Progenitor cell of endocrine pancreas (in vitro differentiated cells): ENCODE results near the gene CLN5. TPM values are rescaled to one million over a fixed set of nuclear protein-coding genes. Genes with fewer than 3 reads are reported as not detected.

Experiments
- DNase-seq: peaks from one replicate; pipeline ENCODE4 v3.0.0; 2021; ENCODE audit warnings: low spot score; ENCODE audit not compliant: unreplicated experiment
- H3K27ac Mint-ChIP-seq: 2 replicates; pipeline ENCODE4 v1.8.0; 2021; ENCODE audit warnings: mild to moderate bottlenecking, moderate library complexity, mixed read lengths
- H3K27me3 Mint-ChIP-seq: 2 replicates; pipeline ENCODE4 v1.8.0; 2021; ENCODE audit warnings: mixed read lengths
- H3K36me3 Mint-ChIP-seq: 2 replicates; pipeline ENCODE4 v1.8.0; 2022; ENCODE audit warnings: mixed read lengths; ENCODE audit not compliant: insufficient read depth
- H3K4me1 Mint-ChIP-seq: 2 replicates; pipeline ENCODE4 v1.8.0; 2021; ENCODE audit warnings: low read depth, mixed read lengths
- H3K4me3 Mint-ChIP-seq: 2 replicates; pipeline ENCODE4 v1.8.0; 2021; ENCODE audit warnings: low read depth, mild to moderate bottlenecking, moderate library complexity, mixed read lengths
- H3K9me3 Mint-ChIP-seq: 2 replicates; pipeline ENCODE4 v1.8.0; 2021; ENCODE audit warnings: low read depth, mixed read lengths
- total RNA-seq: library from RNA; stranded (reverse); gene quantifications from 2 replicates; pipeline ENCODE4 v1.2.1, GENCODE V29; 2021
- TF ChIP-seq, protein P1 (sequence below): fragments of 200-600 bp; sonication (generic); IDR thresholded peaks from one replicate; pipeline ENCODE4 v1.5.0; 2021; ENCODE audit warnings: antibody characterized with exemption, mild to moderate bottlenecking; ENCODE audit not compliant: unreplicated experiment

CLN5 gene
- total RNA-seq, 1 donor from 2014 or later, result 21.4 TPM

DNA sequence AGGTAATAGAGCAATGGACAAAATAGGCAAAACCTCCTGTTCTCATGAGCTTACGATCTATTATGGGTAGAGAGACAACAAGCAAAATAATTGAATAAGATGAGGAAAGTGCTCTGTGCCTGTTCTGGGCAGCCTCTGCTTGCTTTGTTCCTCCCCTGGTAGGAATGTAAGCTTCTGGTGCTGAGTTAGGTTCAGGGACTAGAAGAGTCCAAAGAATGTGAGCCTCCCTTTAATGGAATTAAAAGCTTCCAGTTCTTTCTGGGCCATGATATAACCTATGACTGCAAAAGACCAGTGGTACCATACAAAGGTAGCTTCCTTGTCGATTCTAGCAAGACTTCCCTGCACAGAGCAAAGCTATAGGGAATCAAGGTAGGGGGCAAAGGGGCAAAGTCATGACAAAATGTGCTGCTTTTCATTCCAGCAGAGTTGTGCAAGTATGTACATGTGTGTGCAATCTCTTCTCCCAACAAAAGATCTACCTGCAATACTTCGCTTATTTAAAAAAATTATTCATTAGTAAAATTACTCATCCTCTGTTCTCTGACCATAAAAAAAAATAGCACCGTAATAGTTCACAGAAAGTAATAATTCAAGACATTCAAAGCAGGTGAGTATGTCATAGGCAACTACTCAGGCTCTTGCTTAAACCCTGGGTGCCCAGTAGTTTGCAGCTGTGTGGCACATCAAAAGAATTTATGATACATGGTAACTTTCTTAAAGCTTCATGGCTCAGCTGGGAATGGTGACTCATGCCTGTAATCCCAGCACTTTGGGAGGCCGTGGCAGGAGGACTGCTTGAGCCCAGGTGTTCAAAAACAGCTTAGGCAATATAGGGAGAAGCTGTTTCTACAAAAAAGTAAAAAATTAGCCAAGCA is 22.2 kb upstream of the CLN5 start:
- TF ChIP-seq, protein P1, sequence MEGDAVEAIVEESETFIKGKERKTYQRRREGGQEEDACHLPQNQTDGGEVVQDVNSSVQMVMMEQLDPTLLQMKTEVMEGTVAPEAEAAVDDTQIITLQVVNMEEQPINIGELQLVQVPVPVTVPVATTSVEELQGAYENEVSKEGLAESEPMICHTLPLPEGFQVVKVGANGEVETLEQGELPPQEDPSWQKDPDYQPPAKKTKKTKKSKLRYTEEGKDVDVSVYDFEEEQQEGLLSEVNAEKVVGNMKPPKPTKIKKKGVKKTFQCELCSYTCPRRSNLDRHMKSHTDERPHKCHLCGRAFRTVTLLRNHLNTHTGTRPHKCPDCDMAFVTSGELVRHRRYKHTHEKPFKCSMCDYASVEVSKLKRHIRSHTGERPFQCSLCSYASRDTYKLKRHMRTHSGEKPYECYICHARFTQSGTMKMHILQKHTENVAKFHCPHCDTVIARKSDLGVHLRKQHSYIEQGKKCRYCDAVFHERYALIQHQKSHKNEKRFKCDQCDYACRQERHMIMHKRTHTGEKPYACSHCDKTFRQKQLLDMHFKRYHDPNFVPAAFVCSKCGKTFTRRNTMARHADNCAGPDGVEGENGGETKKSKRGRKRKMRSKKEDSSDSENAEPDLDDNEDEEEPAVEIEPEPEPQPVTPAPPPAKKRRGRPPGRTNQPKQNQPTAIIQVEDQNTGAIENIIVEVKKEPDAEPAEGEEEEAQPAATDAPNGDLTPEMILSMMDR, result no peak
- no peaks in the 10 kb centered on the region for H3K36me3 Mint-ChIP-seq

DNA sequence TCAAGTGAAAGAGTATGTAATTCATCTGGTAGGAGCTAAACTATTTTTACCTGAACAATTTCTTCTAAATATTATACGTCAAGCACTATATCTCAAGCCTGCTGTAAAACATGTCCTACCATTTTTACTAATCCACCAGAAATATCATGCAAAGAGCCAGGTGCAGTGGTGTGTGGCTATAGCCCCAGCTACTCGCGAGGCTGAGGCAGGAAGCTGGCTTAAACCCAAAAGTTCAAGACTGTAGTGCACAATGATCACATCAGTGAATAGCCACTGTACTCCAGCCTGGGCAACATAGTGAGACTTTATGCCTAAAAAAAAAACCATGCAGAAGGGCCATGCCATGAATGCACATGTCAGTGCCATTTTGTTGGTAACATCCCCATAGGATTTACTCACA is 20.7 kb upstream of the CLN5 start:
- TF ChIP-seq, protein P1, result no peak
- no peak overlapping the region for H3K4me3 Mint-ChIP-seq
- no peak for DNase-seq
- H3K36me3 Mint-ChIP-seq, result no peaks in the 10 kb centered on the region
- H3K9me3 Mint-ChIP-seq, result no peaks in the 10 kb centered on the region
- H3K27me3 Mint-ChIP-seq, result peaks cover 11% of the 10 kb centered on the region
- peaks cover 16% of the 10 kb centered on the region for H3K4me1 Mint-ChIP-seq
- no peak overlapping the region for H3K27ac Mint-ChIP-seq

More for the DNA sequence above, 22.2 kb upstream of the CLN5 start:
- Mint-ChIP-seq H3K9me3 (no peaks in the 10 kb centered on the region), H3K4me1 (peaks cover 20% of the 10 kb centered on the region), H3K27ac (no peak overlapping the region), H3K27me3 (peaks cover 9% of the 10 kb centered on the region), H3K4me3 (no peak overlapping the region)
- DNase-seq, result no peak

DNA sequence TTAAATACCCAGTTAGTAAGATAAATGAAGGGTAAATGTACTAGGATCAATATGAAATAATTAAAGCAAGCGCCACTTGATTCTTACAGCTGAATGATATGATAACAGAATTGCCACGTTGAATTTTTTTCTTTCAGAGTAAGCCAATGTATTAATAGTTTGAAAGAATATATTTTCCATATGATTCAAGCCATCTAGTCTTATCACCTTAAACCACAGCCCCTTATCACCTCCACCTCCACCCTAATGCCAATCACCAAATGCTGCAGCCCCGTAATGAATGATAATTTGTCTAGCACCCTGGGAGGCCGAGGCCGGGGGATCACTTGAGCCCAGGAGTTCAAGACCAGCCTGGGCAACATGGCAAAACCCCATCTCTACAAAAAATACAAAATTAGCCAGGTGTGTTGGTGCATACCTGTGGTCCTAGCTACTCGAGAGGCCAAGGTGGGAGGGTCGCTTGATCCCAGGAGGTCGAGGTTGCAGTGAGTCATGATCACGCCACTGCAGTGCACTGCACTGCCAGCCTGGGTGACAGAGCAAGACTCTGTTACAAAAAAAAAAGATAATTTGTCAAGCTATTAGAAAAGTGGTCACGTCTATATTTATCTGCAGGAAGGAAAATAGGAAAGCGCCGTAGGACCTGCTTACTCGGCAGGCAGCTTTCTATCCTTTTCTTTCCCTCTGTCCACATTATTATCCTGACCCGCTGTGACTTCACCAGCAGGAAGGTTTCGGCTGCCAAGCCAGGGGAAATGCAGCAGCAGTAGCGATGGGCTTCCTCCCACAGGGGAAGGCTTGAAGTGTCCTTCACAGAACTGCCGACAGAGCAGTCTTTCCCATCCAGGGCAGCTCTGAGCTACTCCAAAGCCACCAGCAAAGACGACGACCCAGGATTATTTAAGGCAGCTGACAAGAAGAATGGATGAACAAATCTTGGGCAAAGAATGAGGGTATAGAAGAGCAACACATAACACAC is 19.7 kb upstream of the CLN5 start:
- Mint-ChIP-seq H3K4me3 (no peak overlapping the region), H3K36me3 (no peaks in the 10 kb centered on the region), H3K27me3 (peaks cover 19% of the 10 kb centered on the region), H3K4me1 (peaks cover 11% of the 10 kb centered on the region), H3K27ac (no peak overlapping the region), H3K9me3 (no peaks in the 10 kb centered on the region)
- TF ChIP-seq, protein P1, result no peak
- DNase-seq, result no peak

DNA sequence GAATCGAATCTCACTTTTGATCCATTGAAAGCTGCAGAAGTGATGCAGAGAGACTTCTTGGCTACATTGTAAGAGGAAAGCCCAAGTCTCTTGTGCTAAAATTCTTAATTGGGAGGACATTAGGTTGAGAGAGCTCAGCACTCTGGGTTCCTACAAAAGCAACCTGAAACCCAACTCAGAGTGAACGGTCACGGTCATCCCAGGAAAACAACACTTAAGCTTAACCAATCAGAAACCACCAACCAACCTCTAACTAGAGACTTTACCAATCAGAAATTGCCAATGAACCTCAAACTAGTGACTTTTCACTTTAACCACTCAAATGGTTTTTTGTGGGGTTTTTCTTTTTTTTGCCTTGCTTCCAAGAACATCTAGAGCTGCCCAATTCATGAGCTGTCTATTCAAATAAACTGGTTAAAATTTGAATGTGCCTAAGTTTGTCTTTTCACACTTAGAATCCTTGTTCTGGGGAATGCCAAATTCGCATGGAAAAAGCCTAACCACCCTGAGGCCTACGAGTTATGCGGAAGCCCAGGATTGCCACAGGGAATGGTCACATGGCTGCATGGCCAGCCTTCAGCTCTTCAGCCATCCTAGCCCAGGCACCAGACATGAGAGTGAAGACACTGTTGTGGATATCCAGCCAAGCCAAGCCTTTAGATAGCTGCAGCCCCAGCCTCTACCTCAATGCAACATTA is 17.8 kb upstream of the CLN5 start:
- no peaks in the 10 kb centered on the region for H3K9me3 Mint-ChIP-seq
- TF ChIP-seq, protein P1, result no peak
- H3K36me3 Mint-ChIP-seq, result no peaks in the 10 kb centered on the region
- DNase-seq, result no peak
- peaks cover 14% of the 10 kb centered on the region for H3K4me1 Mint-ChIP-seq
- peaks cover 26% of the 10 kb centered on the region for H3K27me3 Mint-ChIP-seq
- no peak overlapping the region for H3K4me3 Mint-ChIP-seq
- H3K27ac Mint-ChIP-seq, result no peak overlapping the region

DNA sequence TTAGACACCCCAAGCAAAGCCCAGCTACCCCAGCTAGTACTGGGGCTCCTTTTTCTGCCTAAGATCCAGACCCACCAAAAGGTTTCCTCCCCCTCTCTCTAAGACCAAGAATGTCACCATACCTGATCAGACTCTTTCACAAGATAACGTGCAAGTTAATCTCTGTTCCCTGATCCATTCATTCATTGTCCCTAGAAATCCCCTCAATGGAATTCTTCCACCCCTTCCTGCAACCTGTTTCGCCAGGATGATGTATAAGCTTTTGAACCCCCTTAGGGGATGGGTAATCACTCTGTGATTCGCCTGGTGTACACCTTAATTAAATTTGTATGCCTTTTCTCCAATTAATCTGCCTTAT is 17.3 kb upstream of the CLN5 start:
- DNase-seq, result no peak
- Mint-ChIP-seq H3K4me3 (no peak overlapping the region), H3K27ac (no peak overlapping the region), H3K36me3 (no peaks in the 10 kb centered on the region), H3K4me1 (peaks cover 14% of the 10 kb centered on the region), H3K9me3 (no peaks in the 10 kb centered on the region), H3K27me3 (peaks cover 28% of the 10 kb centered on the region)
- TF ChIP-seq, protein P1, result no peak
